CD4-positive, alpha-beta T cell treated with Interleukin-10 for 1 hour (primary cell): ENCODE results near the gene HDGF.

Experiments used
- DNase-seq: peaks from one replicate; pipeline ENCODE4 v3.0.0-alpha.2; 2020

Gene HDGF

GRCh38 chr1:156751451-156751756, at the start of gene HDGF:
HDGF (minus strand) TSS chr1:156751675; CDS start chr1:156751429, 246 bp downstream.
- DNase-seq = no peak

DNA sequence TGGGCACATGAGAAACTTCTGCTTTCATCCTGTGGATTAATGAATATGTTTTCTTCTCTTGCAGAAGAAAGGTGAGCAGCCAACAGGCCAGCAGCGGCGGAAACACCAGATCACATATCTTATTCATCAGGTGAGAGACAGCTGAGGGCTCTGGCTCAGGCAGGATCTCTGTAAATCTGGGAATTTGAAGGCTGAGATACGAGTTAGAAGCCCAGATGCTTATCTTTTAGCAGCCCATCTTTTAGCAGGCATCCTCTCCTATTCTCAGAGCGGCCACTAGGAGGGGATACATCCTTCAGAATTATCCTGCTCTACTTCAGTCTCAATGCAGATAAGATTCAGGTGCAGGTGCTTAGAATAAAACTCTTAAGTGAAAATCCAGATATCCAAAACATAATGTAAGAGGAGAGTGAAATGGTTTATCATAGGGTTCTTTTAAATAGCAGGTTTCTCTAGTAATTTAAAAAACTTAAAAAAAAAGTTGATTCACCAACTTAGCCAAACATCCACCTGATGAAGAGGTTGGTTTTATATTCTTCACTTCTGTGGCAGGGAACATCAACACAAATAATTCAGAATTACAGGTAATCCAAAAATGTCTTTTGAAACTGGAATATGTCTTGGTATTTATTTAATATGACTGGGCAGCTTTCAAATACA, 45.9 kb upstream of the HDGF start:
- DNase-seq = peak; percentile 80

- DNase-seq = no peak
Observed at GRCh38 chr1:156796340-156797097, 45.0 kb upstream of the HDGF start.

- DNase-seq = no peak
Observed at GRCh38 chr1:156795787-156796186, 44.3 kb upstream of the HDGF start.

- no peak for DNase-seq
Observed at GRCh38 chr1:156795374-156795733, 43.9 kb upstream of the HDGF start.

GRCh38 chr1:156794506-156795373, 43.3 kb upstream of the HDGF start:
- no peak for DNase-seq

- no peak for DNase-seq
Observed at GRCh38 chr1:156789621-156790318, 38.3 kb upstream of the HDGF start.

DNA sequence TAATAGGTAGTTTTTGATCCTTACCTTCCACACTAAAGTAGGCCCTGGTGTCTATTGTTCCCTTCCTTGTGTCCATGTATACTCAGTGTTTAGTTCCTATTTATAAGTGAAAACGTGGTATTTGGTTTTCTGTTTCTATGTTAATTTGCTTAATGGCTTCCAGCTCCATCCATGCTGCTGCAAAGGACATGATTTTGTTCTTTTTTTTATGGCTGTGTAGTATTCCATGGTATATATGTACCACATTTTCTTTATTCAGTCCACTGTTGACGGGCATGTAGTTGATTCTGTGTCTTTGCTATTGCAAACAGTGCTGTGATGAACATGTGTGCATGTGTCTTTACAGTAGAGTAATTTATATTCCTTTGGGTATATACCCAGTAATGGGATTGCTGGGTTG, 36.7 kb upstream of the HDGF start:
- no peak for DNase-seq

GRCh38 chr1:156786640-156787039, 35.2 kb upstream of the HDGF start:
- DNase-seq = no peak

DNA sequence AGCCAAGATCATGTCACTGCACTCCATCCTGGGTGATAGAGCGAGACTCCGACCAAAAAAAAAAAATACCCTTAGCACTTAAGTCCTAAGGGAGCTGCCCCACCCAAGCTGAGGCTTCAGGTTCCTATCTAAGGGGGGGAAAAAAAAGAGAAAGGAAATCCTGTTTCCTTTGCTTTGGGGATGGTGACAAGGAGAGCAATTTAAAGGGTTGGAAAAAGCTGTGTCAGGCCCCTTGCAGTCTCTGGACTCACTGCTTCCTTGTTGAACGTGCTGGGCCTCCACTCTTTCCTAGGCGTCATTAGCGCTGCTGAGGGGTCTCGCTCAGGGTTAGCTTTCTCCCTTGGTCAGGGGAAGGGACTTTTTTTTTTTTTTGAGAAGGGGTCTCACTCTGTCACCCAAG, 34.0 kb upstream of the HDGF start:
- DNase-seq = no peak

- no peak for DNase-seq
Observed at GRCh38 chr1:156781585-156782186, 30.2 kb upstream of the HDGF start.

- DNase-seq = no peak
Observed at GRCh38 chr1:156777573-156777972, 26.1 kb upstream of the HDGF start.

DNA sequence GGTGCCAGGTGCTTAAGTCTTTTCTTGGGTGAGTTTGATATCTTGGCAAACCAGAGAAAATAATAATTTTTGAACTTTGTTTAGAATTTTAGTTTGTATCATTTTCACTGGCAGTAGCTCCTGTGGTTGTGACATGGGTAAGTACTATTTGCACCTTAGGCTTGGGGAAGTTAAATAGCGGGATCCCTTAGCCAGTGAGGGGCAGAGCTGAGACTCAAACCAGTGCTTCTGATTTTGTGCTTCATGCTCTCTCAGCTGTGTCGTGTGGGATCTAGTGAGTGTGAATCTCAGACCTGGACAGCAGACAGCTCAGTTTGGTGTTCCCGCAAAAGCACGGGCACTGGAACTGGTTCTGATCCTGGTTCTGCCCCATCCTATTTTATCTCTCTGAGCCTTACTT, 25.5 kb upstream of the HDGF start:
- no peak for DNase-seq

GRCh38 chr1:156775799-156776198, 24.3 kb upstream of the HDGF start:
- DNase-seq = no peak

DNA sequence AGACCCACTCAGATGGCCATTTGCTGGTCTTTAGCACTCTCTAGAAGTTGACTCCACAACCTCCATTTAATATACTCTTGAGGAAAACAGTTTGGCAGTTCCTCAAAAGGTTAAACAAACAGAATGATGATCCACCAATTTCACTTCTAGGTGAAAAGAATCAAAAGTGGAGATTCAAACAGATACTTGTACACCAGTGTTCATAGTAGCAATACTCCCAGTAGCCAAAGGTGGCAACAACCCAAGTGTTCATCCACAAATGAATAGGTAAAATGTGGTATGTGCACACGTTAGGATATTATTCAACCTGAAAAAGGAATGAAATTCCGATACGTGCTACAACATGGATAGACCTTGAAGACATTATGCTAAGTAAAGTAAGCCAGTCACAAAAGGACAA, 22.1 kb upstream of the HDGF start:
- DNase-seq = no peak

GRCh38 chr1:156772728-156773497, 21.4 kb upstream of the HDGF start:
- no peak for DNase-seq

GRCh38 chr1:156772222-156772621, 20.7 kb upstream of the HDGF start:
- no peak for DNase-seq

DNA sequence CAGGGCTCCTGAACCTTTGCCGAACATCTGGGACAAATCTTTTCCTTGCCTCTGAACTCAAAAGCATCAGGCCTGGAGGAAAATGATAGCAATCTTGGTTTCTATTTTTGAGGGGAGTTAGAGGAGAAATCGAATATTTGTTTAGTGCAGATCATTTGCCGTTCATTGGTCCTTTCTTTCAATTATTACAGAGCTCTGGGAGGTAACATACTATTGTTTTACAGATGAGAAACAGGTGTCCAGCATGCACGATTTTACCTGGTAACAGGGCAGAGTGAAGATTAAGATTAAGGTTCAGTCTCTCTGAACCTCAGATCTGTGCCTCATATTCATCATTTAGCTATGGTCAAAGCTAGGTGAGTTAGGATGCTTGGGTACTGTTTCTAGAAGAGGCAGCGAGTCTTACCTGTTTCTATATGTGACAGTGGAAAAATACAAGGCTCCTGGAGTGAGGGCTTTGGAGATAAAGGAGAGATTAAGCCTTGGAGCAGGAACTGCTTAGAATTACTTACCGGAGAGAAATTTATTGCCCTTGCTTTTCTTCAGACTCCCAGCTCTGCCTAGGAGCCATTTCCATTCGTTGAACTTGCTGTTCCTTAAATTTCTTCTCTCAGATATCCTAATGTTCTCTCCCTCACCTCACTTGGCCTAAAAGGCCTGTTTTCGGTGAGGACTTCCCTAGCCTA, 17.3 kb upstream of the HDGF start:
- no peak for DNase-seq

- peak; percentile 28 for DNase-seq
Observed at GRCh38 chr1:156767879-156768604, 16.6 kb upstream of the HDGF start.

DNA sequence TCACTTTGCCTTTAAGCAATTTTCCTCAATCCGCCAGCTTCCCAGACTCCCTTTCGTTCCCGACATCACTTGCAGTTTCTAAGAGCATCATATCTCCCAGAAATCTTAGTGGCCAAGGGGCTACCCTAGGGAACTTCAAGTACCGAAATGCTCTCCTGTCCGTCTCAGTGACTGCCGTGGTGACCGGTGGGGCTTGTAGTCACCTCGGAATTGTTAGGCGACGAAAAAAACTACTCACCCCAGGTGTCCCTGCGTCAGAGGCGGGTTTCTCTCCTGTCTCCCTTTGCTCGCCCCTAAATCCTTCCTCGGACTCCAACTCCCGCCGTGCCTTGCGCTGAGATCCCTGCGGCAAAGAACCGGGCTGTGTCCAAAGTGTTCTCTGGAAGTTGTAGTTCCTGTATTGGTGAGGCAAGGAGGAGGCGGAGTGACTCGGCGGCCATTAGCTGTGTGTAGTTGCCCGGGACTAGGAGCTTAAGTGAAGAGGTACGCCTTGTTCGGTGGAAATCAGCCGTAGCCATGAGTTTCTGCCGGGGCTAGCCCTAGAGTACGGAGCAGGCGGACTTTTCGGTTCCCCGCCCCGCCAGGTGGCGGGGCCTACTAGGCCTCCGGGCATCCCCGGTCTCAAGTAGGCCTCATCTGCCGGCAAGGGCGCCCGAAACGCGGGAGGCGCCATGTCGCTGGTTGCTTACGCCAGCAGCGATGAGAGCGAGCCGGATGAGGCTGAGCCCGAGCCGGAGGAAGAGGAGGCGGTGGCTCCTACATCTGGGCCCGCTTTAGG, 15.8 kb upstream of the HDGF start, which contains the start of gene PRCC:
TSS of gene PRCC (plus strand) at position 435 of the 778 bp plus-strand sequence. CDS start at position 672, 237 bp downstream.
- peak; percentile 100 for DNase-seq
